H1 (cell line): ENCODE results near the gene SMOC2. TPM values are rescaled to one million over a fixed set of nuclear protein-coding genes. Genes with fewer than 3 reads are reported as not detected.

ENCODE experiments used
- CTCF ChIA-PET: fragments of 300-600 bp; sonication (Branson Sonifier 250); formaldehyde crosslinking; loops from one replicate; lab custom pipeline; 2021; ENCODE audit not compliant: partially characterized antibody; lab: Charles Lee
- POLR2A ChIA-PET: fragments of 300-600 bp; sonication (Branson Sonifier 250); formaldehyde crosslinking; loops from one replicate; lab custom pipeline; 2021; ENCODE audit warnings: inconsistent platforms; ENCODE audit not compliant: partially characterized antibody; lab: Charles Lee
- DNase-seq, 2 experiments: peaks; one replicate each; pipeline versions ENCODE4 v3.0.0 to v3.0.0-alpha.2; 2010 to 2022; ENCODE audit warnings: low spot score in 2 of 2, low read depth in 1 of 2, mixed read lengths in 1 of 2
- FAIRE-seq: peaks from 2 replicates; lab custom pipeline; 2011; peaks lifted over from hg19 to GRCh38; lab: Jason Lieb, UNC
- H2AFZ ChIP-seq: 2 replicates; pipeline ENCODE4 v1.8.1; 2012; ENCODE audit warnings: low read length, inconsistent platforms
- H2AK5ac ChIP-seq: 2 replicates; pipeline ENCODE4 v1.6.1; 2013; ENCODE audit warnings: low read depth, low read length
- H2BK120ac ChIP-seq: replicated peaks from 2 replicates; pipeline ENCODE3; 2013; ENCODE audit warnings: low read depth, low read length, inconsistent platforms
- H2BK12ac ChIP-seq: 2 replicates; pipeline ENCODE4 v1.6.1; 2013; ENCODE audit warnings: low read depth, low read length
- H2BK15ac ChIP-seq: 2 replicates; pipeline ENCODE4 v1.6.1; 2013; ENCODE audit warnings: low read length
- H2BK20ac ChIP-seq: 2 replicates; pipeline ENCODE4 v1.6.1; 2013; ENCODE audit warnings: low read length
- H2BK5ac ChIP-seq: 2 replicates; pipeline ENCODE4 v1.6.1; 2013; ENCODE audit warnings: low read depth, low read length
- H3K14ac ChIP-seq: 2 replicates; pipeline ENCODE4 v1.6.1; 2013; ENCODE audit warnings: inconsistent platforms; ENCODE audit not compliant: insufficient read length
- H3K18ac ChIP-seq: 2 replicates; pipeline ENCODE4 v1.6.1; 2013; ENCODE audit warnings: low read length; ENCODE audit errors: extremely low read depth
- H3K23ac ChIP-seq: 2 replicates; pipeline ENCODE4 v1.6.1; 2013; ENCODE audit warnings: inconsistent platforms; ENCODE audit not compliant: insufficient read length
- H3K23me2 ChIP-seq: 2 replicates; pipeline ENCODE4 v1.6.1; 2013; ENCODE audit warnings: low read depth, low read length
- H3K27ac ChIP-seq: 2 replicates; pipeline ENCODE4 v1.6.1; 2011; ENCODE audit warnings: low read depth, low read length, inconsistent platforms
- H3K27me3 ChIP-seq, 4 experiments: replicated peaks in 1 of 4; 1 replicate in 1 of 4; 2 replicates in 3 of 4; pipeline versions ENCODE4 v1.6.1 to v1.8.1; 2011 to 2013; ENCODE audit warnings: low read length in 3 of 4, mild to moderate bottlenecking in 3 of 4, inconsistent platforms in 2 of 4, mixed read lengths in 2 of 4, moderate library complexity in 1 of 4; ENCODE audit not compliant: control insufficient read depth in 3 of 4, insufficient read depth in 3 of 4; ENCODE audit errors: extremely low read depth in 1 of 4
- H3K36me3 ChIP-seq, 4 experiments: 2 replicates each; pipeline versions ENCODE4 v1.6.1 to v1.8.1; 2011 to 2013; ENCODE audit warnings: mild to moderate bottlenecking in 4 of 4, low read length in 3 of 4, moderate library complexity in 2 of 4, control low read depth in 1 of 4, inconsistent platforms in 1 of 4; ENCODE audit not compliant: insufficient read depth in 4 of 4, control insufficient read depth in 2 of 4
- H3K4ac ChIP-seq: replicated peaks from 2 replicates; pipeline ENCODE3; 2013; ENCODE audit warnings: low read length, low read depth, mixed read lengths, inconsistent platforms; ENCODE audit not compliant: insufficient read length
- H3K4me1 ChIP-seq, 4 experiments: replicated peaks in 1 of 4; 1 replicate in 1 of 4; 2 replicates in 3 of 4; pipeline versions ENCODE4 v1.6.1 to v1.8.1; 2011 to 2013; ENCODE audit warnings: low read length in 3 of 4, inconsistent platforms in 2 of 4, mixed read lengths in 1 of 4; ENCODE audit not compliant: insufficient read depth in 4 of 4, control insufficient read depth in 3 of 4
- H3K4me2 ChIP-seq, 2 experiments: 2 replicates each; pipeline versions ENCODE4 v1.6.1 to v1.8.1; 2011 to 2013; ENCODE audit warnings: low read depth in 2 of 2, low read length in 2 of 2, control low read depth in 1 of 2, inconsistent platforms in 1 of 2, mild to moderate bottlenecking in 1 of 2; ENCODE audit not compliant: insufficient read depth in 1 of 2
- H3K4me3 ChIP-seq, 4 experiments: fragments of 200-600, 300-600 bp in 1 of 4; sonication (generic), shearing (Covaris generic), sonication (Bioruptor Twin) in 1 of 4; 2 replicates each; pipeline versions ENCODE4 v1.5.1 to v1.8.1; 2011 to 2016; ENCODE audit warnings: low read length in 4 of 4, low read depth in 3 of 4, control low read depth in 2 of 4, inconsistent platforms in 2 of 4, mild to moderate bottlenecking in 2 of 4, mixed read lengths in 1 of 4, moderate library complexity in 1 of 4; ENCODE audit not compliant: insufficient read depth in 2 of 4; ENCODE audit errors: extremely low read depth in 1 of 4
- H3K56ac ChIP-seq: replicated peaks from 2 replicates; pipeline ENCODE3; 2013; ENCODE audit warnings: low read depth, mild to moderate bottlenecking, mixed read lengths, low read length, inconsistent platforms; ENCODE audit not compliant: insufficient read length
- H3K79me1 ChIP-seq: 2 replicates; pipeline ENCODE4 v1.6.1; 2013; ENCODE audit warnings: low read depth, low read length, control low read depth
- H3K79me2 ChIP-seq, 2 experiments: 2 replicates each; pipeline versions ENCODE4 v1.6.1 to v1.8.1; 2012 to 2013; ENCODE audit warnings: low read length in 2 of 2, mild to moderate bottlenecking in 2 of 2, inconsistent platforms in 1 of 2; ENCODE audit not compliant: insufficient read depth in 2 of 2, control insufficient read depth in 1 of 2
- H3K9ac ChIP-seq, 4 experiments: replicated peaks in 1 of 4; 1 replicate in 1 of 4; 2 replicates in 3 of 4; pipeline versions ENCODE4 v1.6.1 to v1.8.1; 2011 to 2013; ENCODE audit warnings: low read depth in 3 of 4, low read length in 3 of 4, control low read depth in 2 of 4, mild to moderate bottlenecking in 2 of 4, moderate library complexity in 2 of 4, inconsistent platforms in 1 of 4; ENCODE audit errors: extremely low read depth in 1 of 4
- H3K9me3 ChIP-seq, 2 experiments: 2 replicates each; pipeline versions ENCODE4 v1.6.1 to v1.8.1; 2012 to 2013; ENCODE audit warnings: mild to moderate bottlenecking in 2 of 2, moderate library complexity in 2 of 2, control low read depth in 1 of 2, inconsistent platforms in 1 of 2, low read depth in 1 of 2, low read length in 1 of 2, mixed read lengths in 1 of 2; ENCODE audit not compliant: insufficient read depth in 2 of 2
- H4K20me1 ChIP-seq, 2 experiments: replicated peaks in 1 of 2; 2 replicates each; pipeline versions ENCODE3 to v1.8.1; 2011 to 2013; ENCODE audit warnings: inconsistent platforms in 2 of 2, low read length in 2 of 2, mild to moderate bottlenecking in 1 of 2; ENCODE audit not compliant: insufficient read depth in 2 of 2, control insufficient read depth in 1 of 2
- H4K5ac ChIP-seq: 2 replicates; pipeline ENCODE4 v1.6.1; 2013; ENCODE audit warnings: low read length, low read depth, mixed read lengths, inconsistent platforms; ENCODE audit not compliant: insufficient read length
- H4K8ac ChIP-seq: 2 replicates; pipeline ENCODE4 v1.8.0; 2013; ENCODE audit warnings: mild to moderate bottlenecking, moderate library complexity, low read length, inconsistent platforms; ENCODE audit not compliant: insufficient read depth; ENCODE audit errors: extremely low read depth
- H4K91ac ChIP-seq: replicated peaks from 2 replicates; pipeline ENCODE3; 2013; ENCODE audit warnings: low read length, mixed read lengths, inconsistent platforms; ENCODE audit not compliant: insufficient read length
- BACH1 ChIP-seq: IDR thresholded peaks from 2 replicates; pipeline ENCODE4 v1.6.1; 2012; ENCODE audit warnings: low read length, improper control_type of control experiment
- CBX8 ChIP-seq: fragments of 300-800, 300-1000 bp; sonication (generic); IDR thresholded peaks from 2 replicates; pipeline ENCODE4 v1.7.1; 2016; ENCODE audit warnings: low read depth, low read length, borderline replicate concordance
- RAD21 ChIP-seq, 2 experiments: IDR thresholded peaks in 1 of 2; conservative IDR thresholded peaks in 1 of 2; 2 replicates each; pipeline ENCODE4 v1.6.1; 2011; ENCODE audit warnings: low read depth in 2 of 2, low read length in 2 of 2, improper control_type of control experiment in 1 of 2, inconsistent platforms in 1 of 2, mild to moderate bottlenecking in 1 of 2, moderate library complexity in 1 of 2
- SIX5 ChIP-seq: IDR thresholded peaks from 2 replicates; pipeline ENCODE4 v1.6.1; 2011; ENCODE audit warnings: mild to moderate bottlenecking, low read depth, low read length
- SP2 ChIP-seq: IDR thresholded peaks from 2 replicates; pipeline ENCODE4 v1.6.1; 2012; ENCODE audit warnings: mild to moderate bottlenecking, low read length, inconsistent platforms
- SUZ12 ChIP-seq: fragments of 200-600 bp; sonication (generic); IDR thresholded peaks from 2 replicates; pipeline ENCODE4 v1.6.1; 2012; ENCODE audit warnings: mild to moderate bottlenecking, inconsistent platforms, low read length, moderate library complexity, mixed read lengths
- TAF1 ChIP-seq: IDR thresholded peaks from 2 replicates; pipeline ENCODE4 v1.6.1; 2011; ENCODE audit warnings: mild to moderate bottlenecking, low read depth, low read length
- TCF12 ChIP-seq: IDR thresholded peaks from 2 replicates; pipeline ENCODE4 v1.6.1; 2011; ENCODE audit warnings: low read depth, mild to moderate bottlenecking, low read length
- YY1 ChIP-seq: IDR thresholded peaks from 2 replicates; pipeline ENCODE4 v1.6.1; 2011; ENCODE audit warnings: low read depth, mild to moderate bottlenecking, low read length
- WGBS, 2 experiments: shearing (Covaris generic) in 1 of 2; methylation state at CpG; one replicate each; pipeline versions ENCODE4 v1.1.6 to v1.1.7; 2013 to 2015; ENCODE audit warnings: low lambda C conversion rate in 2 of 2, mixed read lengths in 2 of 2, inconsistent platforms in 1 of 2, low coverage in 1 of 2, missing lambda C conversion rate in 1 of 2; ENCODE audit not compliant: insufficient replicate concordance in 2 of 2, insufficient coverage in 1 of 2, insufficient read length in 1 of 2; ENCODE audit errors: extremely low coverage in 1 of 2, missing lambda C conversion rate in 1 of 2; 5-methylcytosine and 5-hydroxymethylcytosine counted together
- polyA plus RNA-seq, 7 experiments: library from polyadenylated mRNA; depleted of rRNA in 3 of 7; stranded (reverse) in 5 of 7; unstranded in 2 of 7; fragments of >200 nt in 5 of 7; fragments of 200-250 nt in 2 of 7; gene quantifications; 1 replicate in 5 of 7; 2 replicates in 1 of 7; 4 replicates in 1 of 7; pipeline versions ENCODE4 v1.2.1 to v1.2.3, GENCODE V29; 2011 to 2013; ENCODE audit warnings: missing spikeins in 2 of 7, mixed read lengths in 2 of 7
- total RNA-seq: library from RNA; stranded (reverse); fragmentation: NEBNext Ultra II Directional; extraction: Animal tissue kit (Norgen Biotek cat#: 25700); gene quantifications from 2 replicates; pipeline ENCODE4 v1.2.1, GENCODE V29; 2021
- TF ChIP-seq, protein P1 (sequence below), 3 experiments: IDR thresholded peaks; 1 replicate in 2 of 3; 2 replicates in 1 of 3; pipeline versions ENCODE4 v1.5.1 to v1.6.1; 2011; ENCODE audit warnings: low read length in 3 of 3, mild to moderate bottlenecking in 3 of 3, inconsistent platforms in 2 of 3, low read depth in 1 of 3, moderate library complexity in 1 of 3; ENCODE audit not compliant: insufficient read depth in 1 of 3; ENCODE audit errors: control extremely low read depth in 1 of 3

The SMOC2 gene
- total and polyA plus RNA-seq, 2 of the 8 experiments (the other 6 are each of a cell fraction or from before 2014, with no cell fraction given) = 7.7 to 8.5 TPM

DNA sequence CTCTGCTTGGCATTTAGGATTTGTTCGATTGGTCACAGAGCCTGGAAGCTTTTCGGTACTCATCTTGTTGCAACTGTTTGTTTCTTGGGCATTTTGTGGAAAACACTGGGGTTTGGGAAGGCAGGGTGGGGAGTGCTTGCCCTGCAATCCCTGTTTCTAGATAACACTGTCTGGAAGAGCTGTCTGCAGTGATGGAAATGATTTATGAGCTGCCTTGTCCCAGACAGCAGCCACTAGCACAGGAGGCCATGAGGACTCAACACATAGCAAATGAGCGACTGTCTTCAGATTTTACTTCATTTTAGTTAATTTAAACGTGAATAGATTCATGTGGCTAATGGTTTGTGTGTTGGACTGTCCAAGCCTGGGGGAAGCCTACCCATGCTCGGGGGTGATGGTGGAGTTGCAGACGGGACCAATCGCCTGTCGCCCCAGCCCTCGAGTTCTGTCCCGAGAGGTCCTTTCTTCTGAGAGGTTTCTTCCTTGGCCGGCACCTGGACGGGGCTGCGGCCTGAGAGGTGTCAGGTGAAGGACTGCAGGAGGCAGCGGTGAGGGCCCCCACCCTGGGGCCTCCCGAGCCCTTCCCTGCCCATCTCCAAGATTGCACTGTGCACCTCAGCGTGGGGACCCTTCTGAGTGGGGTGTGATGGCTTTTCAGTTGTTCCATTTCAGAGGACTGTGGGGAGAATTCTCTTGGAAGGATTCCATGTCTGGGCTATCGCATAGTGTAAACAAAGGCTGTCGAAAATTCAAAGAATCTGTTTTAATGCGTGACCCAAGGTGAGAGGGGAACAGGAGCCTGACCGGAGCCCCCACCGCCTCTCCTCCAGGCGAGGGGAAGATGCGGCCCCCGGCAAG lies 55.4 kb downstream of the SMOC2 start:
- Histone ChIP-seq H2AFZ (no peak overlapping the region), H3K4me1 (peaks cover 3 to 13% (median 4%) of the 10 kb centered on the region in 4 experiments; a peak in 6 of 7 replicates)
- WGBS, 2 experiments = 82% methylated on average over 24 of the region's 24 CpGs; no CpG with 5 or more reads in 1 of the 2 experiments
- TF ChIP-seq SP2 = no peak
- TF ChIP-seq TAF1 = no peak
- no peak for TF ChIP-seq TCF12
- TF ChIP-seq, protein P1, sequence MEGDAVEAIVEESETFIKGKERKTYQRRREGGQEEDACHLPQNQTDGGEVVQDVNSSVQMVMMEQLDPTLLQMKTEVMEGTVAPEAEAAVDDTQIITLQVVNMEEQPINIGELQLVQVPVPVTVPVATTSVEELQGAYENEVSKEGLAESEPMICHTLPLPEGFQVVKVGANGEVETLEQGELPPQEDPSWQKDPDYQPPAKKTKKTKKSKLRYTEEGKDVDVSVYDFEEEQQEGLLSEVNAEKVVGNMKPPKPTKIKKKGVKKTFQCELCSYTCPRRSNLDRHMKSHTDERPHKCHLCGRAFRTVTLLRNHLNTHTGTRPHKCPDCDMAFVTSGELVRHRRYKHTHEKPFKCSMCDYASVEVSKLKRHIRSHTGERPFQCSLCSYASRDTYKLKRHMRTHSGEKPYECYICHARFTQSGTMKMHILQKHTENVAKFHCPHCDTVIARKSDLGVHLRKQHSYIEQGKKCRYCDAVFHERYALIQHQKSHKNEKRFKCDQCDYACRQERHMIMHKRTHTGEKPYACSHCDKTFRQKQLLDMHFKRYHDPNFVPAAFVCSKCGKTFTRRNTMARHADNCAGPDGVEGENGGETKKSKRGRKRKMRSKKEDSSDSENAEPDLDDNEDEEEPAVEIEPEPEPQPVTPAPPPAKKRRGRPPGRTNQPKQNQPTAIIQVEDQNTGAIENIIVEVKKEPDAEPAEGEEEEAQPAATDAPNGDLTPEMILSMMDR (IDR thresholded peaks at IDR 0.05; ENCODE audit: control extremely low read depth in 1 of 3, insufficient read depth in 1 of 3, low read depth in 1 of 3, low read length in 3 of 3) = no peak
- TF ChIP-seq BACH1 = no peak
- no peak for TF ChIP-seq RAD21 (IDR thresholded peaks at IDR 0.05 in 1 of 2, conservative IDR thresholded peaks at IDR 0.05 in 1 of 2; ENCODE audit: low read depth in 2 of 2, low read length in 2 of 2)
- TF ChIP-seq CBX8 = no peak
- TF ChIP-seq SIX5 = no peak
- TF ChIP-seq YY1 = no peak
- no peak for TF ChIP-seq SUZ12

More for the DNA sequence above, 55.4 kb downstream of the SMOC2 start:
- no peaks in the 10 kb centered on the region for H3K36me3 ChIP-seq
- no peak for DNase-seq
- no peak overlapping the region for H3K23ac ChIP-seq
- H4K20me1 ChIP-seq = no peaks in the 10 kb centered on the region
- no peak overlapping the region for H4K8ac ChIP-seq
- no peak overlapping the region for H3K4me2 ChIP-seq
- no peak overlapping the region for H3K27ac ChIP-seq
- no peak overlapping the region for H3K56ac ChIP-seq
- H3K14ac ChIP-seq = no peak overlapping the region
- H2AK5ac ChIP-seq = no peak overlapping the region
- POLR2A ChIA-PET = no interaction called here
- H3K9me3 ChIP-seq = no peaks in the 10 kb centered on the region
- H4K5ac ChIP-seq = no peak overlapping the region
- no peak overlapping the region for H2BK12ac ChIP-seq
- H3K18ac ChIP-seq = no peak overlapping the region
- H2BK5ac ChIP-seq = no peak overlapping the region
- FAIRE-seq = no peak
- H3K27me3 ChIP-seq = no peaks in the 10 kb centered on the region
- no peak overlapping the region for H4K91ac ChIP-seq
- no peak overlapping the region for H2BK20ac ChIP-seq
- no peak overlapping the region for H2BK120ac ChIP-seq
- no peak overlapping the region for H3K9ac ChIP-seq
- H3K4me3 ChIP-seq = no peak overlapping the region
- no peaks in the 10 kb centered on the region for H3K79me1 ChIP-seq
- H3K79me2 ChIP-seq = no peaks in the 10 kb centered on the region
- H3K4ac ChIP-seq = no peak overlapping the region
- CTCF ChIA-PET = interaction anchor here (1.2 to 1.4 kb wide), 3 partner anchors 15 to 140 kb away, joined by 3 read pairs; no protein-coding TSS in a partner anchor
- H3K23me2 ChIP-seq = no peaks in the 10 kb centered on the region
- H2BK15ac ChIP-seq = no peak overlapping the region
